HepG2 (cell line): ENCODE results near the gene CCDC192. TPM values are rescaled to one million over a fixed set of nuclear protein-coding genes. Genes with fewer than 3 reads are reported as not detected.

Source experiments
- ATAC-seq: fragments of 200-7000 bp; cut with Tn5 transposase; 3 replicates; pipeline ENCODE4 v1.9.1; 2020; ENCODE audit warnings: mild to moderate bottlenecking, moderate library complexity
- Bru-seq: library from RNA; stranded (reverse); fragments of 400-500 nt; gene quantifications from one replicate; lab custom pipeline; 2021; lab: Mats Ljungman, UMichigan
- BruChase-seq, 2 experiments: library from RNA; stranded (reverse); fragments of 400-500 nt; gene quantifications; one replicate each; lab custom pipeline; 2021; lab: Mats Ljungman, UMichigan
- BruUV-seq: library from RNA; stranded (reverse); fragments of 400-500 nt; replicated peaks from 2 replicates; lab custom pipeline; 2021; lab: Mats Ljungman, UMichigan
- CTCF ChIA-PET: fragments of 300-600 bp; formaldehyde crosslinking; extraction: SDS; loops from one replicate; lab custom pipeline; 2021; ENCODE audit warnings: low total read pairs, inconsistent platforms, low intra/inter-chr PET ratio; lab: Yijun Ruan, JAX
- POLR2A ChIA-PET: fragments of 350-600 bp; sonication (Branson Sonifier 250); formaldehyde crosslinking; loops from one replicate; lab custom pipeline; 2020; ENCODE audit warnings: antibody characterized with exemption, inconsistent platforms; lab: Yijun Ruan, JAX
- DNase-seq: peaks from one replicate; pipeline ENCODE4 v3.0.0-alpha.2; 2015; ENCODE audit warnings: low spot score
- FAIRE-seq: peaks from 3 replicates; lab custom pipeline; 2011; peaks lifted over from hg19 to GRCh38; lab: Jason Lieb, UNC
- H2AFZ ChIP-seq: one replicate; pipeline ENCODE4 v1.6.1; 2011; ENCODE audit warnings: low read length, inconsistent platforms
- H3K27ac ChIP-seq: fragments of 300-600 bp; 3 replicates; pipeline ENCODE4 v1.8.0; 2011; ENCODE audit warnings: mixed run types, mild to moderate bottlenecking, mixed read lengths, low read length, inconsistent platforms; ENCODE audit not compliant: insufficient read depth; ENCODE audit errors: extremely low read length
- H3K27me3 ChIP-seq, 2 experiments: fragments of 200-600 bp in 1 of 2; 2 replicates in 1 of 2; 3 replicates in 1 of 2; pipeline versions ENCODE4 v1.6.0 to v1.8.0; 2011; ENCODE audit warnings: low read length in 2 of 2, mild to moderate bottlenecking in 2 of 2, moderate library complexity in 2 of 2, inconsistent platforms in 1 of 2; ENCODE audit not compliant: insufficient read depth in 2 of 2, control insufficient read depth in 1 of 2
- H3K36me3 ChIP-seq, 2 experiments: fragments of 200-600 bp in 1 of 2; replicated peaks in 1 of 2; 2 replicates in 1 of 2; 3 replicates in 1 of 2; pipeline versions ENCODE4 v1.5.1 to v1.8.0; 2011; ENCODE audit warnings: low read length in 2 of 2, inconsistent platforms in 1 of 2; ENCODE audit not compliant: insufficient read depth in 2 of 2, control insufficient read depth in 1 of 2
- H3K4me1 ChIP-seq: 2 replicates; pipeline ENCODE4 v1.5.1; 2012; ENCODE audit warnings: low read length, inconsistent platforms; ENCODE audit not compliant: insufficient read depth
- H3K4me2 ChIP-seq: 2 replicates; pipeline ENCODE4 v1.6.0; 2011; ENCODE audit warnings: low read depth, low read length, inconsistent platforms
- H3K4me3 ChIP-seq, 3 experiments: fragments of 200-600 bp in 1 of 3; sonication (generic), shearing (Covaris generic) in 1 of 3; replicated peaks in 1 of 3; 2 replicates each; pipeline ENCODE4 v1.5.1; 2011 to 2016; ENCODE audit warnings: low read length in 3 of 3, inconsistent platforms in 2 of 3, low read depth in 2 of 3, mild to moderate bottlenecking in 2 of 3, control low read depth in 1 of 3, mixed read lengths in 1 of 3; ENCODE audit not compliant: insufficient read depth in 1 of 3
- H3K79me2 ChIP-seq: one replicate; pipeline ENCODE4 v1.6.1; 2011; ENCODE audit warnings: low read length, inconsistent platforms; ENCODE audit not compliant: insufficient read depth
- H3K9ac ChIP-seq: 2 replicates; pipeline ENCODE4 v1.6.0; 2011; ENCODE audit warnings: mild to moderate bottlenecking, low read depth, low read length, inconsistent platforms; ENCODE audit not compliant: insufficient read depth
- H3K9me3 ChIP-seq: 2 replicates; pipeline ENCODE4 v1.5.1; 2012; ENCODE audit warnings: mild to moderate bottlenecking, low read length
- H4K20me1 ChIP-seq: 2 replicates; pipeline ENCODE4 v1.6.0; 2011; ENCODE audit warnings: inconsistent platforms, mild to moderate bottlenecking, low read length, moderate library complexity; ENCODE audit not compliant: insufficient read depth
- KDM6A ChIP-seq: IDR thresholded peaks from 2 replicates; pipeline ENCODE4 v1.6.1; 2016; ENCODE audit warnings: low read depth
- MAF1 ChIP-seq: sonication (generic); formaldehyde crosslinking; IDR thresholded peaks from 2 replicates; pipeline ENCODE4 v1.5.0; 2020; ENCODE audit warnings: missing genetic modification reagents, borderline replicate concordance
- PREB ChIP-seq: sonication (generic); formaldehyde crosslinking; IDR thresholded peaks from 2 replicates; pipeline ENCODE4 v1.4.0; 2020; ENCODE audit warnings: missing genetic modification reagents
- RNF2 ChIP-seq: fragments of 450-650 bp; conservative IDR thresholded peaks from 2 replicates; pipeline ENCODE4 v1.6.1; 2016; ENCODE audit warnings: low read depth
- SALL2 ChIP-seq: sonication (generic); formaldehyde crosslinking; IDR thresholded peaks from 2 replicates; pipeline ENCODE4 v1.8.1; 2023; ENCODE audit warnings: mild to moderate bottlenecking, missing genetic modification reagents, inconsistent platforms
- TBP ChIP-seq: sonication (generic); formaldehyde crosslinking; IDR thresholded peaks from 2 replicates; pipeline ENCODE4 v1.5.0; 2020; ENCODE audit warnings: missing genetic modification reagents
- THYN1 ChIP-seq: sonication (generic); formaldehyde crosslinking; IDR thresholded peaks from 2 replicates; pipeline ENCODE4 v1.8.1; 2023; ENCODE audit warnings: low read depth, mild to moderate bottlenecking, moderate library complexity, missing genetic modification reagents, borderline replicate concordance
- ZFP36L1 ChIP-seq: sonication (generic); formaldehyde crosslinking; IDR thresholded peaks from 2 replicates; pipeline ENCODE4 v1.8.0; 2022; ENCODE audit warnings: mild to moderate bottlenecking, missing genetic modification reagents, moderate library complexity
- ZNF354B ChIP-seq: sonication (generic); formaldehyde crosslinking; IDR thresholded peaks from 2 replicates; pipeline ENCODE4 v1.8.0; 2022; ENCODE audit warnings: mild to moderate bottlenecking, missing genetic modification reagents
- ZNF414 ChIP-seq: sonication (generic); formaldehyde crosslinking; IDR thresholded peaks from 2 replicates; pipeline ENCODE4 v1.5.0; 2020; ENCODE audit warnings: missing genetic modification reagents
- ZNF792 ChIP-seq: IDR thresholded peaks from 2 replicates; pipeline ENCODE4 v1.6.1; 2016
- WGBS: methylation state at CpG from one replicate; pipeline ENCODE4 v1.1.6; 2017; ENCODE audit warnings: low lambda C conversion rate; 5-methylcytosine and 5-hydroxymethylcytosine counted together
- in situ Hi-C: cut with HindIII; loops from 2 replicates; pipeline ENCODE4 v1.10.0; 2017; ENCODE audit warnings: low pct_unique_long_range_greater_than_20kb; ENCODE audit not compliant: extremely low pct_ligation_motif_present
- intact Hi-C: fragments of 100-400 bp; cut with micrococcal nuclease; formaldehyde crosslinking; loops from one replicate; pipeline ENCODE4 v1.10.0; 2022; ENCODE audit not compliant: unreplicated experiment
- long read RNA-seq, 2 experiments: library from RNA in 1 of 2; library from polyadenylated mRNA in 1 of 2; stranded (forward) in 1 of 2; unstranded in 1 of 2; transcript quantifications; one replicate each; pipeline ENCODE4 v2.0.0, GENCODE V29; 2019 to 2022
- polyA minus RNA-seq, 3 experiments: library from RNA; depleted of rRNA, polyadenylated mRNA; stranded (reverse); fragments of >200 nt; gene quantifications; 2 replicates each; pipeline ENCODE4 v1.2.3, GENCODE V29; 2011; ENCODE audit warnings: low replicate concordance in 1 of 3
- polyA plus RNA-seq, 8 experiments: library from polyadenylated mRNA; depleted of rRNA in 3 of 8; stranded (reverse) in 7 of 8; unstranded in 1 of 8; fragments of >200 nt; fragmentation: Illumina TruSeq in 4 of 8; extraction: Trizol in 4 of 8; gene quantifications; 2 replicates each; pipeline versions ENCODE4 v1.2.1 to v1.2.3, GENCODE V29; 2011 to 2016; ENCODE audit warnings: low read depth in 4 of 8, missing spikeins in 1 of 8, mixed read lengths in 1 of 8; ENCODE audit not compliant: insufficient read depth in 1 of 8
- total RNA-seq, 5 experiments: library from RNA; depleted of rRNA; stranded (reverse); fragments of >200 nt; fragmentation: Illumina TruSeq; extraction: Trizol; gene quantifications; 2 replicates each; pipeline ENCODE4 v1.2.3, GENCODE V29; 2016; ENCODE audit warnings: low read depth in 1 of 5

Gene CCDC192
- total RNA-seq (2016; rRNA removed; fragmentation: Illumina TruSeq; extraction: Trizol) (not detected in 2 replicates), polyA plus RNA-seq (2011; rRNA removed) (not detected in 2 replicates), polyA minus RNA-seq (2011; rRNA and poly(A)+ RNA removed; ENCODE audit: low replicate concordance) (not detected in 2 replicates), Bru-seq, nascent RNA (percentile 0 among the genes with signal in this experiment), BruChase-seq, experiment 1, labeled RNA remaining after a 6-hour chase (percentile 1 among the genes with signal in this experiment), BruChase-seq, experiment 2, labeled RNA remaining after a 2-hour chase (percentile 1 among the genes with signal in this experiment)
- not detected in 2 replicates for total RNA-seq (2016; cell fraction: cytosol; rRNA removed; fragmentation: Illumina TruSeq; extraction: Trizol; ENCODE audit: low read depth)
- not detected in 2 replicates for total RNA-seq (2016; cell fraction: insoluble cytoplasmic fraction; rRNA removed; fragmentation: Illumina TruSeq; extraction: Trizol)
- not detected in 2 replicates for total RNA-seq (2016; cell fraction: membrane; rRNA removed; fragmentation: Illumina TruSeq; extraction: Trizol)
- not detected in 2 replicates for total RNA-seq (2016; cell fraction: nucleus; rRNA removed; fragmentation: Illumina TruSeq; extraction: Trizol)
- not detected in 2 replicates for polyA plus RNA-seq (2011; cell fraction: cytosol; rRNA removed)
- polyA plus RNA-seq (2011; cell fraction: nucleus; rRNA removed), result not detected in 2 replicates
- polyA plus RNA-seq (2012), result not detected in 2 replicates
- polyA plus RNA-seq (2016; cell fraction: cytosol; fragmentation: Illumina TruSeq; extraction: Trizol; ENCODE audit: low read depth), result not detected in 2 replicates
- not detected in 2 replicates for polyA plus RNA-seq (2016; cell fraction: insoluble cytoplasmic fraction; fragmentation: Illumina TruSeq; extraction: Trizol; ENCODE audit: low read depth)
- not detected in 2 replicates for polyA plus RNA-seq (2016; cell fraction: membrane; fragmentation: Illumina TruSeq; extraction: Trizol; ENCODE audit: low read depth)
- not detected in 2 replicates for polyA plus RNA-seq (2016; cell fraction: nucleus; fragmentation: Illumina TruSeq; extraction: Trizol; ENCODE audit: insufficient read depth, low read depth)
- not detected in 2 replicates for polyA minus RNA-seq (2011; cell fraction: cytosol; rRNA and poly(A)+ RNA removed)
- polyA minus RNA-seq (2011; cell fraction: nucleus; rRNA and poly(A)+ RNA removed), result not detected in 2 replicates
- long read RNA-seq, experiment 1, result 0 reads
- long read RNA-seq, experiment 2, result 0 reads

GRCh38 chr5:127702926-127703561, at the start of gene CCDC192:
CCDC192 (plus strand) TSS chr5:127703391; CDS start chr5:127703446, 55 bp downstream.
- DNase-seq (no peak), ATAC-seq (no peak)
- intact Hi-C loops, result no loop called here

GRCh38 chr5:127656825-127657224, 46.4 kb upstream of the CCDC192 start:
- Histone ChIP-seq H3K27me3 (no peaks in the 10 kb centered on the region), H3K4me1 (no peaks in the 10 kb centered on the region), H2AFZ (no peak overlapping the region), H4K20me1 (no peaks in the 10 kb centered on the region), H3K79me2 (no peaks in the 10 kb centered on the region), H3K36me3 (no peaks in the 10 kb centered on the region), H3K9ac (no peak overlapping the region), H3K27ac (no peak overlapping the region), H3K9me3 (no peaks in the 10 kb centered on the region), H3K4me2 (no peak overlapping the region), H3K4me3 (no peak overlapping the region)
- ATAC-seq (no peak), DNase-seq (no peak), FAIRE-seq (no peak)
- no TSS peak for BruUV-seq
- TF ChIP-seq TBP (CRISPR knock-in tag), result no peak
- TF ChIP-seq MAF1 (CRISPR knock-in tag), result no peak
- no peak for TF ChIP-seq RNF2
- TF ChIP-seq SALL2, result no peak
- TF ChIP-seq ZNF414 (CRISPR knock-in tag), result no peak
- TF ChIP-seq ZNF354B (CRISPR knock-in tag), result no peak
- no peak for TF ChIP-seq PREB (CRISPR knock-in tag)
- no peak for TF ChIP-seq THYN1 (CRISPR knock-in tag)
- no peak for TF ChIP-seq ZNF792 (CRISPR knock-in tag)
- TF ChIP-seq ZFP36L1 (CRISPR knock-in tag), result no peak
- ChIA-PET CTCF (no interaction called here), POLR2A (no interaction called here)
- in situ Hi-C loops (no loop called here), intact Hi-C loops (no loop called here)
- 17% methylated on average over 6 of the region's 6 CpGs for WGBS

More at GRCh38 chr5:127702926-127703561, at the start of gene CCDC192:
- no peak within 1 kb of the TSS for H3K27ac ChIP-seq
- no peak within 1 kb of the TSS for H2AFZ ChIP-seq
- H3K27me3 ChIP-seq, result no peaks in the 10 kb centered on the region
- H3K36me3 ChIP-seq, result no peaks in the 10 kb centered on the region
- no peak for TF ChIP-seq KDM6A (CRISPR knock-in tag)
- no peak for FAIRE-seq
- H3K4me2 ChIP-seq, result no peak within 1 kb of the TSS
- no peaks in the 10 kb centered on the region for H4K20me1 ChIP-seq
- no peak within 1 kb of the TSS for H3K9ac ChIP-seq
- H3K79me2 ChIP-seq, result no peaks in the 10 kb centered on the region
- in situ Hi-C loops, result no loop called here
- H3K9me3 ChIP-seq, result no peaks in the 10 kb centered on the region
- ChIA-PET POLR2A (no interaction called here), CTCF (no interaction called here)
- 0% methylated on average over 2 of the region's 5 CpGs for WGBS
- H3K4me3 ChIP-seq, result no peak within 1 kb of the TSS
- H3K4me1 ChIP-seq, result peaks cover 3% of the 10 kb centered on the region; the same call in 1 of the 2 replicates
- BruUV-seq, result no TSS peak
